K562 (cell line): ENCODE measurements around the gene FEM1B. TPM values are rescaled to one million over a fixed set of nuclear protein-coding genes. Genes with fewer than 3 reads are reported as not detected.

Experiments used
- ATF7 ChIP-seq: fragments of 450-650 bp; IDR thresholded peaks from 2 replicates; pipeline ENCODE4 v1.7.1; 2014; ENCODE audit warnings: mild to moderate bottlenecking, moderate library complexity
- BCL6 ChIP-seq: fragments of 250-450 bp; sonication (Bioruptor Pico); IDR thresholded peaks from 2 replicates; pipeline ENCODE4 v1.4.0; 2020
- BMI1 ChIP-seq: fragments of 150-350 bp; IDR thresholded peaks from 2 replicates; pipeline ENCODE4 v1.6.1; 2014; ENCODE audit warnings: low read length
- CEBPZ ChIP-seq: fragments of 150-350 bp; IDR thresholded peaks from 2 replicates; pipeline ENCODE4 v1.6.1; 2014; ENCODE audit warnings: low read depth, mild to moderate bottlenecking, low read length, borderline replicate concordance
- HBP1 ChIP-seq: fragments of 450-650 bp; formaldehyde crosslinking; IDR thresholded peaks from 2 replicates; pipeline ENCODE4 v1.4.0; 2022; ENCODE audit warnings: missing genetic modification characterization
- HDAC1 ChIP-seq, 2 experiments: fragments of 450-650 bp; IDR thresholded peaks; 2 replicates each; pipeline ENCODE4 v1.6.1; 2016 to 2017; ENCODE audit warnings: inconsistent platforms in 1 of 2, mild to moderate bottlenecking in 1 of 2, moderate library complexity in 1 of 2
- HMBOX1 ChIP-seq: sonication (generic); IDR thresholded peaks from 2 replicates; pipeline ENCODE4 v1.6.1; 2016
- LCOR ChIP-seq: sonication (generic); formaldehyde crosslinking; IDR thresholded peaks from 2 replicates; pipeline ENCODE4 v1.8.0; 2022; ENCODE audit warnings: mild to moderate bottlenecking, missing genetic modification reagents
- MBD1 ChIP-seq: fragments of 250-450 bp; sonication (Bioruptor Pico); IDR thresholded peaks from 2 replicates; pipeline ENCODE4 v1.8.0; 2022; ENCODE audit warnings: inconsistent platforms
- MLX ChIP-seq, 2 experiments: fragments of 450-650 bp in 1 of 2; sonication (generic) in 1 of 2; formaldehyde crosslinking; conservative IDR thresholded peaks; 2 replicates each; pipeline versions ENCODE4 v1.4.0 to v1.8.1; 2020 to 2022; ENCODE audit warnings: mild to moderate bottlenecking in 1 of 2, missing genetic modification reagents in 1 of 2
- MTA3 ChIP-seq: fragments of 450-650 bp; formaldehyde crosslinking; IDR thresholded peaks from 2 replicates; pipeline ENCODE4 v1.6.1; 2017; ENCODE audit warnings: mild to moderate bottlenecking, borderline replicate concordance
- MYC ChIP-seq, 2 experiments: fragments of 250-450 bp in 1 of 2; sonication (Bioruptor Pico) in 1 of 2; IDR thresholded peaks; 2 replicates each; pipeline versions ENCODE4 v1.5.1 to v1.6.1; 2012 to 2021; ENCODE audit warnings: low read depth in 2 of 2, borderline replicate concordance in 1 of 2, improper control_type of control experiment in 1 of 2, low read length in 1 of 2, mild to moderate bottlenecking in 1 of 2, moderate library complexity in 1 of 2
- PYGO2 ChIP-seq: fragments of 450-650 bp; IDR thresholded peaks from 2 replicates; pipeline ENCODE4 v1.6.1; 2016; ENCODE audit warnings: mild to moderate bottlenecking, missing genetic modification characterization, moderate library complexity, missing compliant biosample characterization
- TARDBP ChIP-seq: fragments of 450-650 bp; IDR thresholded peaks from 2 replicates; pipeline ENCODE4 v1.6.1; 2016
- TOE1 ChIP-seq, 2 experiments: fragments of 450-650 bp in 1 of 2; sonication (generic) in 1 of 2; formaldehyde crosslinking in 1 of 2; IDR thresholded peaks; 2 replicates each; pipeline versions ENCODE4 v1.7.1 to v1.8.0; 2016 to 2022; ENCODE audit warnings: borderline replicate concordance in 2 of 2, mild to moderate bottlenecking in 2 of 2, antibody characterized with exemption in 1 of 2, inconsistent platforms in 1 of 2, low read depth in 1 of 2, missing genetic modification reagents in 1 of 2, moderate library complexity in 1 of 2
- ZFX ChIP-seq: sonication (generic); formaldehyde crosslinking; IDR thresholded peaks from 2 replicates; pipeline ENCODE4 v1.8.0; 2022; ENCODE audit warnings: mild to moderate bottlenecking, missing genetic modification reagents, moderate library complexity
- ZNF316 ChIP-seq: fragments of 450-650 bp; IDR thresholded peaks from 2 replicates; pipeline ENCODE4 v1.6.1; 2016
- ZNF696 ChIP-seq: fragments of 250-450 bp; sonication (Bioruptor Pico); conservative IDR thresholded peaks from 2 replicates; pipeline ENCODE4 v1.4.0; 2020; ENCODE audit warnings: mild to moderate bottlenecking, moderate library complexity
- polyA plus RNA-seq, 8 experiments: library from polyadenylated mRNA; depleted of rRNA in 4 of 8; stranded (reverse) in 5 of 8; unstranded in 3 of 8; fragments of >200 nt; fragmentation: Nextera tagmentation in 2 of 8; fragmentation: Illumina TruSeq in 1 of 8; extraction: Ambion mirVana in 2 of 8; extraction: Trizol in 1 of 8; gene quantifications; 2 replicates each; pipeline versions ENCODE4 v1.2.1 to v1.2.3, GENCODE V29; 2011 to 2014; ENCODE audit warnings: inconsistent platforms in 1 of 8, missing spikeins in 1 of 8
- total RNA-seq, 7 experiments: library from RNA; depleted of rRNA in 6 of 7; stranded (reverse); fragments of >200 nt in 6 of 7; fragmentation: Illumina TruSeq in 2 of 7; extraction: Trizol in 2 of 7; gene quantifications; 2 replicates each; pipeline versions ENCODE4 v1.2.1 to v1.2.3, GENCODE V29; 2011 to 2021; ENCODE audit warnings: low replicate concordance in 1 of 7

Gene FEM1B
- total and polyA plus RNA-seq, 9 of the 15 experiments (the other 6 are each of a cell fraction or from before 2014, with no cell fraction given): 5.9 to 61.6 (median 20.1) TPM

- no peak for TF ChIP-seq MBD1 (CRISPR knock-in tag)
- no peak for TF ChIP-seq CEBPZ
- TF ChIP-seq HBP1 (CRISPR knock-in tag): peak; percentile 50; the same call in 1 of the 2 replicates
- TF ChIP-seq ATF7: peak; percentile 37; the same call in 1 of the 2 replicates
- no peak for TF ChIP-seq ZNF696 (CRISPR knock-in tag)
- no peak for TF ChIP-seq MTA3
- 0 out of 2 replicates have a peak, but pooled peaks have one; percentile 22 for TF ChIP-seq LCOR (CRISPR knock-in tag)
- peak; percentile 38 for TF ChIP-seq ZNF316
- TF ChIP-seq PYGO2: no peak
- TF ChIP-seq HMBOX1: peak; percentile 65; the same call in 1 of the 2 replicates
- TF ChIP-seq ZFX (CRISPR knock-in tag): no peak
- no peak for TF ChIP-seq TARDBP
- TF ChIP-seq MLX (CRISPR knock-in tag; conservative IDR thresholded peaks at IDR 0.05): no peak
- TF ChIP-seq TOE1 (IDR thresholded peaks at IDR 0.05; ENCODE audit: borderline replicate concordance): peak; percentile 59; the same call in 1 of the 2 replicates
- no peak for TF ChIP-seq TOE1 (CRISPR knock-in tag; IDR thresholded peaks at IDR 0.05; ENCODE audit: borderline replicate concordance, low read depth)
- TF ChIP-seq BCL6 (CRISPR knock-in tag): no peak
- no peak for TF ChIP-seq HDAC1 (IDR thresholded peaks at IDR 0.05)
- TF ChIP-seq MYC (IDR thresholded peaks at IDR 0.05; ENCODE audit: low read depth, low read length): no peak
- 0 out of 2 replicates have a peak, but pooled peaks have one; percentile 23 for TF ChIP-seq MYC (CRISPR knock-in tag; IDR thresholded peaks at IDR 0.05; ENCODE audit: borderline replicate concordance, low read depth)
- TF ChIP-seq BMI1: no peak
Observed at GRCh38 chr15:68278595-68279405, 1.3 kb downstream of the FEM1B start (continued).
